ENCODE data around the gene NAV2.

- TF ChIP-seq, protein P1, sequence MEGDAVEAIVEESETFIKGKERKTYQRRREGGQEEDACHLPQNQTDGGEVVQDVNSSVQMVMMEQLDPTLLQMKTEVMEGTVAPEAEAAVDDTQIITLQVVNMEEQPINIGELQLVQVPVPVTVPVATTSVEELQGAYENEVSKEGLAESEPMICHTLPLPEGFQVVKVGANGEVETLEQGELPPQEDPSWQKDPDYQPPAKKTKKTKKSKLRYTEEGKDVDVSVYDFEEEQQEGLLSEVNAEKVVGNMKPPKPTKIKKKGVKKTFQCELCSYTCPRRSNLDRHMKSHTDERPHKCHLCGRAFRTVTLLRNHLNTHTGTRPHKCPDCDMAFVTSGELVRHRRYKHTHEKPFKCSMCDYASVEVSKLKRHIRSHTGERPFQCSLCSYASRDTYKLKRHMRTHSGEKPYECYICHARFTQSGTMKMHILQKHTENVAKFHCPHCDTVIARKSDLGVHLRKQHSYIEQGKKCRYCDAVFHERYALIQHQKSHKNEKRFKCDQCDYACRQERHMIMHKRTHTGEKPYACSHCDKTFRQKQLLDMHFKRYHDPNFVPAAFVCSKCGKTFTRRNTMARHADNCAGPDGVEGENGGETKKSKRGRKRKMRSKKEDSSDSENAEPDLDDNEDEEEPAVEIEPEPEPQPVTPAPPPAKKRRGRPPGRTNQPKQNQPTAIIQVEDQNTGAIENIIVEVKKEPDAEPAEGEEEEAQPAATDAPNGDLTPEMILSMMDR (IDR thresholded peaks at IDR 0.05; ENCODE audit: borderline replicate concordance, extremely low read depth, low read length, poor library complexity, severe bottlenecking): no peak
- no peak for TF ChIP-seq EZH2 (IDR thresholded peaks at IDR 0.05; ENCODE audit: borderline replicate concordance, low read depth, low read length, severe bottlenecking)
Measured at GRCh38 chr11:20030472-20030871, 317.8 kb downstream of the NAV2 start.

All from DND-41 (cell line).